ENCODE results near the gene MIPEP.
"Not testable (repeated sequence)": the region's sequence is repeated elsewhere in the genome, so short reads cannot be mapped to it uniquely, and the experiment has no call there.

MIPEP gene

DNA sequence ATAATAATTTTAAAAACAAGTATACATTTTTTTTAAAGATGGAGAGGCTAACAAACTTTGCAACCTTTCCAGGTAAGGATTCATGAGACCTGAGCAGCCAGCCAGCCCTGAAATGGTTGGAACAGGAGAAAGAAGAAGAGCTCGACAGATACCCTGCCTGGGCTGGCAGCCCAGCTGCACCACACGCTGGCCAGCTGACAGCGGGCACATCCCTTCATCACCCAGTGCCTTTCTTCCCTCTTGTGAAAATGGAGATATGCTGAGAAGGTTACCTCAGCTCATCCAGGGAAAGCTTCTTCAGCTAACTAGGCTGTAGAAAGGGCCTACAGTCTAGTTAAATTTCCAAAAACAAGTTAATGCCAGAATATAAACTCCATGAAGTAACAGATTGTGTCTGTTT is 4.8 kb downstream of the MIPEP start:
- not testable (repeated sequence) for DNase-seq

DNA sequence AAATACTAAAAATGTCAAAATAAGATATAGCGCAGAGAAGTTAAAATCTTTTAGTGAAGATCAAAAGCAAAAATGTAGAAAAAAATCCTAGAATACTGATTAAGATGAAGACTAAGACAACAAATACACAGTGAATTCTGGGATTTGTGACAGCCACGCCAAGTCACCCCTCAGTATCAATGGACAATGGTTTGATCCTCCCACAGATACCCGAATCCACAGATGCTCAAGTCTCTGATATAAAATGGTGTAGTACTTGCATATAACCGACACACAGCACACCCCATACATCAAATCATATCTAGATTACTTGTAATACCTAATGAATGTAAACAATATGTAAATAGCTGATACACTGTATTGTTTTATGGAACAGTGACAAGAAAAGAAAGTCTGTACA is 5.9 kb downstream of the MIPEP start:
- no peak for DNase-seq

- not testable (repeated sequence) for DNase-seq
Observed at GRCh38 chr13:23881402-23881800, 7.8 kb downstream of the MIPEP start.

DNA sequence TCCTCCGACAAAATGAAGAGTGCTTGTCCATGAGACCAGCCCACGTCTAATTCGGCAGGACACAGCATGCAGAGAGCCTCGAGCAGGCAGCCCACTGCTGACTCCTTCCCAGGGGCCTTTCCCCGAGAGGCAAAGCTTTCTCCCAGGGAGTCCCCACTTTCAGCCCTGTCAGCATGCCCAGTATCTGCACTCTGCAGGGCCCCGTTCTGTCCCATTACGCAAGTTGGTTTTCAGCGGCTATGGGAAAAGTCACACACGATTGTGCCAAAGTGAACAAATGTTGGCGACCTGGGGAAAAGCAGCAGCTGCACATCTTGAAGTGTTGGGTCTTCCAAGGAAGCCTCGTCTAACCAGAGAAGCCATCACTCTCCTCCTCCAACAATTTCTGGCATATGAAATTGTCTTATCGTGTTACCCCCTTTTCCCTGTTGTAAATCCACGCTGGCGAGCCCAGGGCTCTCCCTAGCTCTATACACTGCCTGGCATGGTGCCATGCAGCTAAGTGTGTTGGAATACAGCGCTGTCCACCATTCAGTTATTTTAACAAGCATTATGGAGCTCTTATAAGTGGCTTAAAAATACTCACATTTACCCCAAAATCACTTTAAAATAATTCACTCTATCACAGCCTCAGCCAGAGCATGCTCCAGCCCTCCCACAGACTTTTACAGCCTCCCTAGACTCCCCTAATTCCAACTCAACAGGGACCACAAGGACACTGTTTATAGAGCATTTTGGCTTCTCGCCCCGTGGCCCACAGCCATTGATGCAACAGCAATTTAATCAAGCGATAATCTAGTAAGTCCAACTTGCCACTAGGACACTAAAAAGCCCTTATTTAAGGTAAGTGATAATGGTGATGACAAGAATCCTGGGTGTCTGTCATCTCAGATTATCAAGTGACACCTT is 8.5 kb downstream of the MIPEP start:
- not testable (repeated sequence) for DNase-seq

DNA sequence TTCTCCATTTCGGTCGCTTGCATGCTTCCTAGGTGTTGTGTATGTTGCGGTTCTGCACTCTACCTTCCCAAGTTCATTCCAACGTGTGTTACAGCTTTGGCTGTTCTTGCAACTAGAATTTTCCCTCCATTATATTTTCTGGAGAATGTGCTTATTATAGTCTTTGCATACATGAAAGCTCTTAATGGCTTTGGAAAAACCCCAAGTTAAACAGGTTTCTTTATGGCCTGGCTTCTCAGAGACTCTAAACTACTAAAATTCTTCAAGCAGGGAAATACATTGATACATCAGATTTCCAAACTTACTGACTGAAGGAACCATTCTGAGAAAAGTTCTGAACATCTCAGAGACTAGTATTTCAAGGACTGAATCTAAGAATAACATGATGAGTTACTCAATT is 11.9 kb downstream of the MIPEP start:
- DNase-seq: no peak

GRCh38 chr13:23876265-23876664 is 12.9 kb downstream of the MIPEP start:
- DNase-seq: no peak

- no peak for DNase-seq
Observed at GRCh38 chr13:23871616-23872220, 17.5 kb downstream of the MIPEP start.

GRCh38 chr13:23870356-23871140 is 18.7 kb downstream of the MIPEP start:
- no peak for DNase-seq

GRCh38 chr13:23868521-23868920 is 20.7 kb downstream of the MIPEP start:
- no peak for DNase-seq

DNA sequence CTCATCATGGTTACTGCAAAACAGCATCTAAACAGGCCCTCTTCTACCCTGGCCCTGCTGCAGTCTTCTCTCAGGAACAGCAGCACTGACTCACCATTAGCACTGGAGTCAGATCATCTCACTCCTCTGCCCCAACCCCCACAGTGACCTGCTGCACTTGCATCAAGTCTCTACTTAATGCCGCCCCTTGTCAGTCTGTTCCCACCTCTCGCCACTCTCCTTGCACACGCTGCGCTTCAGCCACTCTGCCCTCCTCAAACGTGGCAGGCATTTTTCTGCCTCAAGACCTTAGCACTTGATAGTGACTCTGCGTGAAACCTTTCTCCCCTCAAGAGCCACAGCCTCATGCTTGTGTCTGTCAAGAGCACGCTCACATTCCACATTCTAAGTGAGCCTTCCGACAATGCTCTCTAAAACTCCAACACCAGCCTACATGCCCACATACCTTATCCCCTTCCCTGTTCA is 22.1 kb downstream of the MIPEP start:
- no peak for DNase-seq

DNA sequence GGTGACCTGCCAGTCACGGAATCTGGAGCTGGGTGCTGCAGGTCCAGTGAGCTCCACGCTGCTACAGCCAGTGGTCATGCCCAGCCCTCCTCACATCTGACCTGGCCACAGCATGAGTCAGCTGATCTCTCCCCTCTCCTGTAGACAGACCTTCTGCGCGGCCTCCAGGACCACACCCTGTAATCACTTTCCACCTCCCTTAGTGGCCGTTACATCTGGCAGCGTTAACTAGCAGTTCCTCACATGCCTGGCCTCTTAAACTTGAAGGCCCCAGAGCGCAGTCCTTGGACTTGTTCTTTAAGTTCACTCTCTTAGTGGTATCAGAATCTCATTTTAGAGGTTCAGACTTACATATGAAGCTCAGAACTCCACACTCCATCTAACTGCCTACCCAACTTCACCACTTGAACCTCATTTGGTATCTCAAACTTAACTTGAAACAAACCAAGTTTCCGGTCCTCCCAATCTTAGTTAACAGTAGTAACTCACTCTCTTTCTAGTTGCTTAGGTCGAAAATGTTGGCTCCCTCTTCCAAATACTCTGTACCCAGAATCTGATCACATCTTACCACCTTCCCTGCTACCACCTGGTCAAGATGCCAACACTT is 22.7 kb downstream of the MIPEP start:
- no peak for DNase-seq

DNA sequence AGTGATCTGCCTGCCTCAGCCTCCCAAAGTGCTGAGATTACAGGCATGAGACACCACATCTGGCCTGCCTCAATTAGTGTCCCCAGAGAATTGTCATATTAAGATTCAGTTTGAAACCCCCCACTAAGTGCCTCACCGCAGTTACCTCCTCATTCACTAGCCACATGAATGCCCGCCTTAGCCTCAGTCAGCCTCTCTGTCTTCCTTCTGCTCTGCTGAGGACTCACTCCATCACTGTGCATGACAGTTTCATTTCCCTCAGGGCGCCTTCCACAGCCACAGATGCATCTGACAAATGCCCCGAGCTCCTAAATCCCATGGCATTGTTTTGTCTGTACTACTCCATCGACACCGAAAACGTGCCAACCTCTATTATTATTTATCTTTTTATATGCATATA is 23.3 kb downstream of the MIPEP start:
- DNase-seq: no peak

DNA sequence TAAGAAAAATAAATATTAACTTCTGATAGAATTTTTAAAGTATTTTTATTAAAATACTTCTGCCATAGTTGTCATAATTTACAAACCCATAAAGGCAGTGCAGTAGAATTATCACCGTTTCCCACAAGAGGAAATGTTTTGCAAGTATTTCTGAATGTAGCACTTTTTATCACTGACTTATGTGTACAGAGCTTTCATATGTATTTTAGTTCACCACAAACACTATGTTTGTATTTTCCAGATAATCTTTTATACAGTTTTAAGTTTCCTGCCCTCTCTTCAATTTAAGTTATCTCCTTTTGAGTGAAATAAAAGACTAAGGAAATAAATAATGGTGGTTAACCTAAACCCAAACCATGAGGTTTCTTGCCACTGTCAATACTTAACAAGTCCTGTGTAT is 24.2 kb downstream of the MIPEP start:
- no peak for DNase-seq

- no peak for DNase-seq
Observed at GRCh38 chr13:23861310-23861709, 27.9 kb downstream of the MIPEP start.

DNA sequence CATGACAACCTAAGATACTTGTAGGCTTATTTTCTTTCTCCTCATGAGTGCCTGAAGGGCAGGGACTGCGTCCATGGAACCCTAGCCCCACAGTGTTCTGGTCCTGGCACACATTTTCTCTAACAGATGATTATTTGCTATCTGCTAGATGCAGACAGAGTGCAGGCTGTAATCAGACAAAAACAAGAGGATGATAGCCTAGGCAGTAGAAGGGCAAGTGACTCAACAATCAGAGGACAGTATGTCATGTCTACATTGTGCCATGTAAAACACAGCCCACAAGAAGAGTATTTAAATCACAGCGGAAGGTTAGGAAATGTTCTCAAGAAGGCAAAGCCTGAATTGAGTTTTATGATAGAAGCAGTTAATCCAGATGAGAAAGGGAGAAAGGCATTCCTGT is 29.3 kb downstream of the MIPEP start:
- no peak for DNase-seq

DNA sequence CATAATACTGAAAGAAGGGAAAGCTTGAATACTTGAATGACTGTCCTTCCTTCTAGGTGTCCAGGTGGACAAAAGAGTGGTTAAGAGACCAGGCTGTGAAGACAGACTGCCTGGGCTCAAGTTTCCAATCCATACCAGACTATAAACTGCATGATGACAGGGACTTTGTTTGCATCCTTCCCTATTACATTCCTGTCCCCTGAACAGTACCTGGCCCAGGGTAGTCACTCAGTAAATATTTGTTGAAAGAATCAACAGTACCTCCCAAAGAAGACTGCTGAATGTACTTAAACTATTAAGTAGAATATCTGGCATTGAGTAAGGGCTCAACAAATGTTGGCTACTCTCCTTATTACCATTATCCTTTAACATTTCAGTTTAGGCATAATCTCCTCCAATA is 29.7 kb downstream of the MIPEP start:
- DNase-seq: no peak

DNA sequence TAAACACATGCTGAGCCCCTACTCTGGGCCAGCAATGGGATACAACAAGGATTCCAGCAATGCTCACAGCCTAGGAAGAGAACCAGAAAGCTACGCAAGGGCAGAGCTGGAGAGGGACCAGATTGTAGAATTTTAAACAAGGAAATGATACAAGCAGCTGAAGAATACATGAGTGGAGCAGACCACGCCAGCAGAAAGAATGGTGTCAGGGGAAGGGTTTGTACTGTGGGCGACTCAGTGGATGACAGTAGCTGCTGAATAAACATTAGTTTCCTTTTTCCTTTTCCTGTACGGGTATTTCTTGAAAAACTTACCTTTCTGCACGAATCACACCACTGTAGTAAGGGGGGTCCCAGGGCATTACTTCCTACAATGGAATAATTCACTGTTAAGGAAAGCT is 30.7 kb downstream of the MIPEP start:
- DNase-seq: no peak

- no peak for DNase-seq
Observed at GRCh38 chr13:23856008-23856750, 33.0 kb downstream of the MIPEP start.

DNA sequence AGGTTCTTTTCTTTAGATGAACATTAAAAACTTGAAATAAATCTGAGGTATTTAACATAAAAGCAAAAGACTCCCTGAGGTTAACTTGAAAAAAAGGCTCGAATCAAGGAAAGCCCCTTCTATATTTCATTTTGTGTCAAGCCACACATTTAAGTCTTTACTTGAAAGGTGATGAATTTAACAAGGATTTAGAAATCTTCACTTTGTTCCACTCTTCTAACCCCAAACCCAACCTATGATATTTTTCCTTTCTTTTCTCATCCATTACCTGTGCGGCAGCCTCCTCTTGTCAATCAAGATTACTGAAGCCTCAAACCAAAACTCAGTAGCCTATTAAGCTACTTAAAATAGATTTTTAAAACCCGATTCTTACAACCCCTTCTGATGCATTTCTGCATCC is 33.8 kb downstream of the MIPEP start:
- DNase-seq: no peak

GRCh38 chr13:23852351-23852750 is 36.8 kb downstream of the MIPEP start:
- no peak for DNase-seq

- no peak for DNase-seq
Observed at GRCh38 chr13:23851106-23851505, 38.1 kb downstream of the MIPEP start.

DNA sequence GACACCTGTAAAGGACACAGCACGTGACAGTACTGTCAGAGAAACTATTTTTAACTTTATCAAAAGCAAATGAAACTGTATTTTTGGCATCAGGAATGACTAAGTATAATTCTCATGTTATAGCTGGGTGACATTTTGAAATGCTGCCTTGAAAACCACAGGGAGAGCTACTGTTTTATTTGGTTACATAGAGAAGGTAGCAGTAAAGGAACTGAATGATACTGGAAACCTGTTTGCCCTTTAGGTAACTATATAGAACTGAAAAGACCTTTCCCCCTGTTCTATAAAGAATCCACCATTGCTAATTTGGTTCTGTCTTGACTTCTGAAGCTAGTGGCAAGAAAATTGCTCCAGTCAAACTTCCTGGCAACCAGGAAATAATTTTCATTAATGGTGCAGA is 39.1 kb downstream of the MIPEP start:
- DNase-seq: no peak
